ENCODE data around the gene PRIM1. TPM values are rescaled to one million over a fixed set of nuclear protein-coding genes. Genes with fewer than 3 reads are reported as not detected.
"Not testable (repeated sequence)": the region's sequence is repeated elsewhere in the genome, so short reads cannot be mapped to it uniquely, and the experiment has no call there.

Gene PRIM1
- total and polyA plus RNA-seq, 2 of the 4 experiments (the other 2 are of a cell fraction), result 8.6 to 12.0 TPM

GRCh38 chr12:56789429-56789828, 37.3 kb upstream of the PRIM1 start:
- H4K5ac ChIP-seq (ENCODE audit: low read depth, low read length); H3K18ac ChIP-seq (ENCODE audit: low read depth, low read length); H4K91ac ChIP-seq (ENCODE audit: insufficient read depth, low read depth, low read length); in situ Hi-C loops (cut with MboI; ENCODE audit: low sequenced_read_pairs); H3K4me3 ChIP-seq (ENCODE audit: insufficient read depth, low read depth, low read length); CTCF ChIA-PET; H3K27ac ChIP-seq (ENCODE audit: insufficient read depth, low read length); H3K56ac ChIP-seq (ENCODE audit: extremely low read depth, insufficient read depth, low read length); H2AFZ ChIP-seq (replicated peaks; ENCODE audit: low read length, poor library complexity); H2AK9ac ChIP-seq (replicated peaks; ENCODE audit: low read depth, low read length, poor library complexity); POLR2A ChIA-PET (ENCODE audit: unreplicated experiment); H2BK5ac ChIP-seq (ENCODE audit: low read depth, low read length, poor library complexity, severe bottlenecking); H4K20me1 ChIP-seq (ENCODE audit: insufficient read depth, low read length); H3K4me2 ChIP-seq (ENCODE audit: low read depth, low read length); H2BK20ac ChIP-seq (ENCODE audit: low read depth, low read length); H3K36me3 ChIP-seq (ENCODE audit: control insufficient read depth, insufficient read depth, low read length); H3K4ac ChIP-seq (ENCODE audit: low read depth, low read length); DNase-seq; H3K27me3 ChIP-seq (ENCODE audit: control insufficient read depth, insufficient read depth, low read length); H3K23ac ChIP-seq (ENCODE audit: low read depth, low read length); H3K4me1 ChIP-seq (ENCODE audit: control insufficient read depth, insufficient read depth, low read length); H2BK15ac ChIP-seq (ENCODE audit: low read depth, low read length); H3K9ac ChIP-seq (ENCODE audit: low read depth, low read length); ATAC-seq (ENCODE audit: low read depth); dilution Hi-C loops (cut with HindIII; ENCODE audit: low sequenced_read_pairs, unreplicated experiment); BruUV-seq (replicated peaks); H4K8ac ChIP-seq (ENCODE audit: low read depth in 2 of 2, low read length in 2 of 2); H2BK120ac ChIP-seq (ENCODE audit: low read depth, low read length); H3K9me1 ChIP-seq (ENCODE audit: insufficient read depth, low read length); intact Hi-C loops (cut with micrococcal nuclease); H3K79me1 ChIP-seq (ENCODE audit: low read depth in 1 of 2, low read length in 2 of 2); H2AK5ac ChIP-seq (ENCODE audit: low read depth, low read length); H3K14ac ChIP-seq (replicated peaks; ENCODE audit: low read depth, low read length); H3K9me3 ChIP-seq (ENCODE audit: control insufficient read depth, insufficient read depth, low read length): not testable (repeated sequence)
- WGBS, 2 experiments (ENCODE audit: extremely low coverage in 2 of 2, insufficient read length in 1 of 2), result no CpG with 5 or more reads among the region's 34 CpGs

Data from IMR-90 (cell line).